ENCODE results near the gene NHLRC4. TPM values are rescaled to one million over a fixed set of nuclear protein-coding genes. Genes with fewer than 3 reads are reported as not detected.

Gene NHLRC4
- total and polyA plus RNA-seq, 2 of the 4 experiments (the other 2 are of a cell fraction) = 0.72 to 0.84 TPM

DNA sequence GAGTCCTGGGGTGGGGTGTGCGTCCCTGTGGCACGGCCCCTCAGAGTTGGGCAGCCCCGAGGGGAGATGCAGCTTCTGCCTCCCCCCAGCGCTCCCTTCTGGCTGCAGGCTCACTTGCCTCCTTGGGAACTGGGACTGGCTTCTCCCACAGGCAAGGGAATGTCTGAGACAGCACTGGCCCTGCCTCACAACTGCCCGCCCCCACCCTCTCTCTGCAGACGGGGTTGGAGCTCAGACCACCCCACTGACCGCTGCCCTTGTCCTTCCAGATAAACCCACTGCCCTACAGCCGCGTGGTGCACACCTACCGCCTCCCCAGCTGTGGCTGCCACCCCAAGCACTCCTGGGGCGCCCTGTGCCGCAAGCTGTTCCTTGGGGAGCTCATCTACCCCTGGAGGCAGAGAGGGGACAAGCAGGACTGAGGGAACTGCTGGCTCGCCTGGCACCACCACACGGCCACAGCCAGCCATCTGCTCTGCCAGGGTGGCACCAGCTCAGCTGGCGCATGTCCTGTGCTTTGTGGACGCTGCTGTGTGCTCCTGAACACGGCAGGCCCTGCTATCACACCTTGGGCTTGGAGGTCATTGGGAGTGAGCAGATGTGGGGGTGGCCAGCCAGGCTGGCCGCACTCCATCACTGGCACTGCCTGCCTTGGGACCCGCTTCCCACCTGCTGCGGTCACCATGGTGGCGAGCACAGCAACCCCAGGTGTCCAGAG lies 16.0 kb downstream of the NHLRC4 start:
- DNase-seq (no peak), ATAC-seq (ENCODE audit: low read depth) (no peak)
- no peak overlapping the region for H4K5ac ChIP-seq (ENCODE audit: low read depth, low read length)
- H3K27me3 ChIP-seq (ENCODE audit: control insufficient read depth, insufficient read depth, low read length) = no peaks in the 10 kb centered on the region
- no peak overlapping the region for H2BK5ac ChIP-seq (ENCODE audit: low read depth, low read length, poor library complexity, severe bottlenecking)
- H2AFZ ChIP-seq (replicated peaks; ENCODE audit: low read length, poor library complexity) = no peak overlapping the region
- H3K23ac ChIP-seq (ENCODE audit: low read depth, low read length) = no peak overlapping the region
- H3K18ac ChIP-seq (ENCODE audit: low read depth, low read length) = no peak overlapping the region
- no peak overlapping the region for H3K4me2 ChIP-seq (ENCODE audit: low read depth, low read length)
- peaks cover 1 to 16% of the 10 kb centered on the region in 2 experiments; a peak in 2 of 4 replicates for H3K79me1 ChIP-seq (ENCODE audit: low read depth in 1 of 2, low read length in 2 of 2)
- no peak overlapping the region for H4K91ac ChIP-seq (ENCODE audit: insufficient read depth, low read depth, low read length)
- H3K56ac ChIP-seq (ENCODE audit: extremely low read depth, insufficient read depth, low read length) = no peak overlapping the region
- in situ Hi-C loops (cut with MboI; ENCODE audit: low sequenced_read_pairs) (no loop called here), dilution Hi-C loops (cut with HindIII; ENCODE audit: low sequenced_read_pairs, unreplicated experiment) (no loop called here), intact Hi-C loops (cut with micrococcal nuclease) (no loop called here)
- 90% methylated on average over 4 of the region's 21 CpGs; no CpG with 5 or more reads in 1 of the 2 experiments for WGBS, 2 experiments (ENCODE audit: extremely low coverage in 2 of 2, insufficient read length in 1 of 2)
- H4K8ac ChIP-seq (ENCODE audit: low read depth in 2 of 2, low read length in 2 of 2) = no peak overlapping the region
- H3K36me3 ChIP-seq (ENCODE audit: control insufficient read depth, insufficient read depth, low read length) = peaks cover 7% of the 10 kb centered on the region; the same call in 1 of the 2 replicates
- no peak overlapping the region for H3K14ac ChIP-seq (replicated peaks; ENCODE audit: low read depth, low read length)
- BruUV-seq (replicated peaks) = no TSS peak
- H3K9me3 ChIP-seq (ENCODE audit: control insufficient read depth, insufficient read depth, low read length) = no peaks in the 10 kb centered on the region
- H3K27ac ChIP-seq (ENCODE audit: insufficient read depth, low read length) = no peak overlapping the region
- no peak overlapping the region for H2BK15ac ChIP-seq (ENCODE audit: low read depth, low read length)
- H2AK5ac ChIP-seq (ENCODE audit: low read depth, low read length) = no peak overlapping the region
- no peak overlapping the region for H3K9ac ChIP-seq (ENCODE audit: low read depth, low read length)
- H3K9me1 ChIP-seq (ENCODE audit: insufficient read depth, low read length) = peaks cover 9% of the 10 kb centered on the region; the same call in 1 of the 2 replicates
- POLR2A ChIA-PET (ENCODE audit: unreplicated experiment) = no interaction called here
- no peak overlapping the region for H3K4me3 ChIP-seq (ENCODE audit: insufficient read depth, low read depth, low read length)
- no peak overlapping the region for H2AK9ac ChIP-seq (replicated peaks; ENCODE audit: low read depth, low read length, poor library complexity)
- TF ChIP-seq RCOR1 (IDR thresholded peaks at IDR 0.05; ENCODE audit: insufficient replicate concordance, low read length) (no peak), CHD1 (IDR thresholded peaks at IDR 0.05; ENCODE audit: low read depth, low read length) (no peak), POLR2A (IDR thresholded peaks at IDR 0.05; ENCODE audit: low read depth, low read length) (no peak), MXI1 (IDR thresholded peaks at IDR 0.05; ENCODE audit: borderline replicate concordance, low read depth, low read length) (no peak), BHLHE40 (IDR thresholded peaks at IDR 0.05; ENCODE audit: low read depth, low read length) (no peak), SMC3 (IDR thresholded peaks at IDR 0.05; ENCODE audit: low read depth, low read length) (no peak), NFE2L2 (IDR thresholded peaks at IDR 0.05; ENCODE audit: low read depth, low read length) (no peak), MAZ (IDR thresholded peaks at IDR 0.05; ENCODE audit: borderline replicate concordance, low read depth, low read length) (no peak), CEBPB (IDR thresholded peaks at IDR 0.05; ENCODE audit: low read depth, low read length) (no peak), FOS (IDR thresholded peaks at IDR 0.05; ENCODE audit: low read depth, low read length) (no peak), RFX5 (IDR thresholded peaks at IDR 0.05; ENCODE audit: low read depth, low read length) (no peak), MAFK (IDR thresholded peaks at IDR 0.05; ENCODE audit: low read depth, low read length) (no peak), RAD21 (IDR thresholded peaks at IDR 0.05; ENCODE audit: low read length) (no peak)
- TF ChIP-seq, protein P1, sequence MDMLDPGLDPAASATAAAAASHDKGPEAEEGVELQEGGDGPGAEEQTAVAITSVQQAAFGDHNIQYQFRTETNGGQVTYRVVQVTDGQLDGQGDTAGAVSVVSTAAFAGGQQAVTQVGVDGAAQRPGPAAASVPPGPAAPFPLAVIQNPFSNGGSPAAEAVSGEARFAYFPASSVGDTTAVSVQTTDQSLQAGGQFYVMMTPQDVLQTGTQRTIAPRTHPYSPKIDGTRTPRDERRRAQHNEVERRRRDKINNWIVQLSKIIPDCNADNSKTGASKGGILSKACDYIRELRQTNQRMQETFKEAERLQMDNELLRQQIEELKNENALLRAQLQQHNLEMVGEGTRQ (IDR thresholded peaks at IDR 0.05; ENCODE audit: low read depth, low read length) = no peak
- TF ChIP-seq, protein P2, sequence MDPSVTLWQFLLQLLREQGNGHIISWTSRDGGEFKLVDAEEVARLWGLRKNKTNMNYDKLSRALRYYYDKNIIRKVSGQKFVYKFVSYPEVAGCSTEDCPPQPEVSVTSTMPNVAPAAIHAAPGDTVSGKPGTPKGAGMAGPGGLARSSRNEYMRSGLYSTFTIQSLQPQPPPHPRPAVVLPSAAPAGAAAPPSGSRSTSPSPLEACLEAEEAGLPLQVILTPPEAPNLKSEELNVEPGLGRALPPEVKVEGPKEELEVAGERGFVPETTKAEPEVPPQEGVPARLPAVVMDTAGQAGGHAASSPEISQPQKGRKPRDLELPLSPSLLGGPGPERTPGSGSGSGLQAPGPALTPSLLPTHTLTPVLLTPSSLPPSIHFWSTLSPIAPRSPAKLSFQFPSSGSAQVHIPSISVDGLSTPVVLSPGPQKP (IDR thresholded peaks at IDR 0.05; ENCODE audit: borderline replicate concordance, low read depth, low read length) = no peak
- TF ChIP-seq, protein P3, sequence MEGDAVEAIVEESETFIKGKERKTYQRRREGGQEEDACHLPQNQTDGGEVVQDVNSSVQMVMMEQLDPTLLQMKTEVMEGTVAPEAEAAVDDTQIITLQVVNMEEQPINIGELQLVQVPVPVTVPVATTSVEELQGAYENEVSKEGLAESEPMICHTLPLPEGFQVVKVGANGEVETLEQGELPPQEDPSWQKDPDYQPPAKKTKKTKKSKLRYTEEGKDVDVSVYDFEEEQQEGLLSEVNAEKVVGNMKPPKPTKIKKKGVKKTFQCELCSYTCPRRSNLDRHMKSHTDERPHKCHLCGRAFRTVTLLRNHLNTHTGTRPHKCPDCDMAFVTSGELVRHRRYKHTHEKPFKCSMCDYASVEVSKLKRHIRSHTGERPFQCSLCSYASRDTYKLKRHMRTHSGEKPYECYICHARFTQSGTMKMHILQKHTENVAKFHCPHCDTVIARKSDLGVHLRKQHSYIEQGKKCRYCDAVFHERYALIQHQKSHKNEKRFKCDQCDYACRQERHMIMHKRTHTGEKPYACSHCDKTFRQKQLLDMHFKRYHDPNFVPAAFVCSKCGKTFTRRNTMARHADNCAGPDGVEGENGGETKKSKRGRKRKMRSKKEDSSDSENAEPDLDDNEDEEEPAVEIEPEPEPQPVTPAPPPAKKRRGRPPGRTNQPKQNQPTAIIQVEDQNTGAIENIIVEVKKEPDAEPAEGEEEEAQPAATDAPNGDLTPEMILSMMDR (conservative IDR thresholded peaks at IDR 0.05; ENCODE audit: low read depth, low read length) = no peak
- H3K4me1 ChIP-seq (ENCODE audit: control insufficient read depth, insufficient read depth, low read length) = peaks cover 7% of the 10 kb centered on the region
- H3K4ac ChIP-seq (ENCODE audit: low read depth, low read length) = no peak overlapping the region
- no peaks in the 10 kb centered on the region for H4K20me1 ChIP-seq (ENCODE audit: insufficient read depth, low read length)
- CTCF ChIA-PET = no interaction called here
- H2BK120ac ChIP-seq (ENCODE audit: low read depth, low read length) = no peak overlapping the region
- H2BK20ac ChIP-seq (ENCODE audit: low read depth, low read length) = no peak overlapping the region
